Measurements from ENCODE around the gene CNGA3. TPM values are rescaled to one million over a fixed set of nuclear protein-coding genes. Genes with fewer than 3 reads are reported as not detected.

CNGA3 gene
- total and polyA plus RNA-seq, 2 of the 8 experiments (the other 6 are each of a cell fraction or from before 2014, with no cell fraction given) = 0.02 TPM; not detected in 1

DNA sequence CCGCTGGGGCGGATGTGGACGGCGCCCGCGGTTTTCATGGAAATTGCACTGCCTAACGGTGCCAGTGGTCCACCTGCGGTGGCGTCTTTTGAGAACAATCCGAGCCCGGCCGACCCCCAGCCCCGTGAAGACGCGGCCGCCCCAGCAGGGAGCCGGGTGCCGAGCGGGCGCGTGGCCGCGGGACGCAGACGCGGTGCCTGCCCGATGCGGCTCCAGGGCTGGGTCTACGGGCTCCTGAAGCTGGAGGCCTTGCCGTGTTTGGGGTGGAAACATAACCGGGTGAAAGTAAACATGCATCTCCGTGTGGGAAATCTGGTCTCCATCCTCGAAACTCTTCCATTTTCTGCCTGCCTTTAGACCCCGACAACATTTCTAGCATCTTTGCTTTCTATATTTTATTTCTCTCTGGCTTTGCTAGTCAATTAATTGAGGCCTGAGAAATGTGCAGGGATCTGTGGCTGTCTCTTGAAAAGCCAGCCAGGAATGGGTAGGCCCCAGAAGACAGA lies 99.0 kb downstream of the CNGA3 start:
- Histone ChIP-seq H2BK15ac (ENCODE audit: low read length) (no peak overlapping the region), H3K36me3 (ENCODE audit: control insufficient read depth in 2 of 4, insufficient read depth in 4 of 4, low read length in 3 of 4) (no peaks in the 10 kb centered on the region), H3K79me1 (ENCODE audit: low read depth, low read length) (peaks cover 8% of the 10 kb centered on the region), H3K4me1 (replicated peaks in 1 of 4; ENCODE audit: control insufficient read depth in 3 of 4, insufficient read depth in 4 of 4, low read length in 3 of 4) (peaks cover 0 to 24% (median 20%) of the 10 kb centered on the region in 4 experiments; a peak in 6 of 7 replicates), H3K27me3 (replicated peaks in 1 of 4; ENCODE audit: control insufficient read depth in 3 of 4, extremely low read depth in 1 of 4, insufficient read depth in 3 of 4, low read length in 3 of 4) (no peaks in the 10 kb centered on the region), H3K18ac (ENCODE audit: extremely low read depth, low read length) (peak overlapping the region; percentile 6; the same call in 1 of the 2 replicates), H3K14ac (ENCODE audit: insufficient read length) (no peak overlapping the region), H4K91ac (replicated peaks; ENCODE audit: insufficient read length, low read length) (no peak overlapping the region), H3K9ac (replicated peaks in 1 of 4; ENCODE audit: extremely low read depth in 1 of 4, low read depth in 3 of 4, low read length in 3 of 4) (peak overlapping the region; percentile 22 to 91 (median 42); a peak in 6 of 7 replicates), H3K4me2 (ENCODE audit: insufficient read depth in 1 of 2, low read depth in 2 of 2, low read length in 2 of 2) (peak overlapping the region; percentile 85), H3K4me3 (ENCODE audit: extremely low read depth in 1 of 4, insufficient read depth in 2 of 4, low read depth in 3 of 4, low read length in 4 of 4) (peak overlapping the region; percentile 64 to 94 (median 80)), H2AK5ac (ENCODE audit: low read depth, low read length) (no peak overlapping the region), H2BK120ac (replicated peaks; ENCODE audit: low read depth, low read length) (no peak overlapping the region), H3K23ac (ENCODE audit: insufficient read length) (no peak overlapping the region), H3K56ac (replicated peaks; ENCODE audit: insufficient read length, low read depth, low read length) (no peak overlapping the region), H4K8ac (ENCODE audit: extremely low read depth, insufficient read depth, low read length) (0 out of 2 replicates have a peak overlapping the region, but pooled peaks have one; percentile 12), H3K27ac (ENCODE audit: low read depth, low read length) (no peak overlapping the region), H3K9me3 (ENCODE audit: insufficient read depth in 2 of 2, low read depth in 1 of 2, low read length in 1 of 2) (no peaks in the 10 kb centered on the region), H3K79me2 (ENCODE audit: control insufficient read depth in 1 of 2, insufficient read depth in 2 of 2, low read length in 2 of 2) (peaks cover 4 to 50% of the 10 kb centered on the region in 2 experiments), H4K20me1 (replicated peaks in 1 of 2; ENCODE audit: control insufficient read depth in 1 of 2, insufficient read depth in 2 of 2, low read length in 2 of 2) (peaks cover 4 to 13% of the 10 kb centered on the region in 2 experiments), H2BK12ac (ENCODE audit: low read depth, low read length) (no peak overlapping the region), H3K4ac (replicated peaks; ENCODE audit: insufficient read length, low read depth, low read length) (no peak overlapping the region), H2BK5ac (ENCODE audit: low read depth, low read length) (no peak overlapping the region), H2AFZ (ENCODE audit: low read length) (no peak overlapping the region), H2BK20ac (ENCODE audit: low read length) (no peak overlapping the region), H4K5ac (ENCODE audit: insufficient read length, low read depth, low read length) (no peak overlapping the region), H3K23me2 (ENCODE audit: low read depth, low read length) (peaks cover 8% of the 10 kb centered on the region)
- no peak for TF ChIP-seq GABPA (IDR thresholded peaks at IDR 0.05; ENCODE audit: borderline replicate concordance, insufficient read depth, low read length)
- peak; percentile 45; the same call in 1 of the 2 replicates for TF ChIP-seq RBBP5 (IDR thresholded peaks at IDR 0.05; ENCODE audit: borderline replicate concordance, low read depth, low read length)
- no peak for TF ChIP-seq CTBP2 (IDR thresholded peaks at IDR 0.05; ENCODE audit: borderline replicate concordance, insufficient read depth, insufficient read length, low read length)
- 0 out of 4 replicates have a peak, but pooled peaks of 1 of the 2 experiments have one; percentile 9 for TF ChIP-seq SIN3A (conservative IDR thresholded peaks at IDR 0.05 in 1 of 2, IDR thresholded peaks at IDR 0.05 in 1 of 2; ENCODE audit: low read depth in 1 of 2, low read length in 2 of 2)
- TF ChIP-seq HDAC2 (IDR thresholded peaks at IDR 0.05; ENCODE audit: borderline replicate concordance in 1 of 2, low read depth in 2 of 2, low read length in 2 of 2) = 0 out of 4 replicates have a peak, but pooled peaks of 1 of the 2 experiments have one; percentile 7
- TF ChIP-seq KDM1A (IDR thresholded peaks at IDR 0.05; ENCODE audit: borderline replicate concordance, low read length) = 0 out of 2 replicates have a peak, but pooled peaks have one; percentile 12
- peak; percentile 41 for TF ChIP-seq KDM4A (IDR thresholded peaks at IDR 0.05; ENCODE audit: low read depth, low read length, severe bottlenecking)
- no peak for TF ChIP-seq BRCA1 (IDR thresholded peaks at IDR 0.05; ENCODE audit: low read depth, low read length)
- TF ChIP-seq EGR1 (IDR thresholded peaks at IDR 0.05; ENCODE audit: borderline replicate concordance, low read depth, low read length) = no peak
- TF ChIP-seq CBX5 (IDR thresholded peaks at IDR 0.05; ENCODE audit: low read depth, low read length) = no peak
- DNase-seq (ENCODE audit: low read depth in 1 of 2, low spot score in 2 of 2) = no peak
- ChIA-PET POLR2A (ENCODE audit: partially characterized antibody) (interaction anchor here (1.1 kb wide), 1 partner anchor 9 kb away, joined by 4 read pairs; no protein-coding TSS in a partner anchor), CTCF (ENCODE audit: partially characterized antibody) (interaction anchor here (0.5 to 1.9 kb wide), 2 partner anchors 12 to 670 kb away, joined by 3 to 4 read pairs; no protein-coding TSS in a partner anchor)
- no peak for FAIRE-seq
- WGBS, 2 experiments (ENCODE audit: extremely low coverage in 1 of 2, insufficient coverage in 1 of 2, insufficient read length in 1 of 2, insufficient replicate concordance in 2 of 2, low coverage in 1 of 2, low lambda C conversion rate in 2 of 2, missing lambda C conversion rate in 1 of 2) = 4% methylated on average over 25 of the region's 34 CpGs; no CpG with 5 or more reads in 1 of the 2 experiments
